H1 (cell line): ENCODE results near the gene LRRC40. TPM values are rescaled to one million over a fixed set of nuclear protein-coding genes. Genes with fewer than 3 reads are reported as not detected.

Experiments
- CTCF ChIA-PET: fragments of 300-600 bp; sonication (Branson Sonifier 250); formaldehyde crosslinking; loops from one replicate; lab custom pipeline; 2021; ENCODE audit not compliant: partially characterized antibody; lab: Charles Lee
- POLR2A ChIA-PET: fragments of 300-600 bp; sonication (Branson Sonifier 250); formaldehyde crosslinking; loops from one replicate; lab custom pipeline; 2021; ENCODE audit warnings: inconsistent platforms; ENCODE audit not compliant: partially characterized antibody; lab: Charles Lee
- DNase-seq, 2 experiments: peaks; one replicate each; pipeline versions ENCODE4 v3.0.0 to v3.0.0-alpha.2; 2010 to 2022; ENCODE audit warnings: low spot score in 2 of 2, low read depth in 1 of 2, mixed read lengths in 1 of 2
- FAIRE-seq: peaks from 2 replicates; lab custom pipeline; 2011; peaks lifted over from hg19 to GRCh38; lab: Jason Lieb, UNC
- H2AFZ ChIP-seq: 2 replicates; pipeline ENCODE4 v1.8.1; 2012; ENCODE audit warnings: low read length, inconsistent platforms
- H2AK5ac ChIP-seq: 2 replicates; pipeline ENCODE4 v1.6.1; 2013; ENCODE audit warnings: low read depth, low read length
- H2BK120ac ChIP-seq: replicated peaks from 2 replicates; pipeline ENCODE3; 2013; ENCODE audit warnings: low read depth, low read length, inconsistent platforms
- H2BK12ac ChIP-seq: 2 replicates; pipeline ENCODE4 v1.6.1; 2013; ENCODE audit warnings: low read depth, low read length
- H2BK15ac ChIP-seq: 2 replicates; pipeline ENCODE4 v1.6.1; 2013; ENCODE audit warnings: low read length
- H2BK20ac ChIP-seq: 2 replicates; pipeline ENCODE4 v1.6.1; 2013; ENCODE audit warnings: low read length
- H2BK5ac ChIP-seq: 2 replicates; pipeline ENCODE4 v1.6.1; 2013; ENCODE audit warnings: low read depth, low read length
- H3K14ac ChIP-seq: 2 replicates; pipeline ENCODE4 v1.6.1; 2013; ENCODE audit warnings: inconsistent platforms; ENCODE audit not compliant: insufficient read length
- H3K18ac ChIP-seq: 2 replicates; pipeline ENCODE4 v1.6.1; 2013; ENCODE audit warnings: low read length; ENCODE audit errors: extremely low read depth
- H3K23ac ChIP-seq: 2 replicates; pipeline ENCODE4 v1.6.1; 2013; ENCODE audit warnings: inconsistent platforms; ENCODE audit not compliant: insufficient read length
- H3K23me2 ChIP-seq: 2 replicates; pipeline ENCODE4 v1.6.1; 2013; ENCODE audit warnings: low read depth, low read length
- H3K27ac ChIP-seq: 2 replicates; pipeline ENCODE4 v1.6.1; 2011; ENCODE audit warnings: low read depth, low read length, inconsistent platforms
- H3K27me3 ChIP-seq, 4 experiments: replicated peaks in 1 of 4; 1 replicate in 1 of 4; 2 replicates in 3 of 4; pipeline versions ENCODE4 v1.6.1 to v1.8.1; 2011 to 2013; ENCODE audit warnings: low read length in 3 of 4, mild to moderate bottlenecking in 3 of 4, inconsistent platforms in 2 of 4, mixed read lengths in 2 of 4, moderate library complexity in 1 of 4; ENCODE audit not compliant: control insufficient read depth in 3 of 4, insufficient read depth in 3 of 4; ENCODE audit errors: extremely low read depth in 1 of 4
- H3K36me3 ChIP-seq, 4 experiments: 2 replicates each; pipeline versions ENCODE4 v1.6.1 to v1.8.1; 2011 to 2013; ENCODE audit warnings: mild to moderate bottlenecking in 4 of 4, low read length in 3 of 4, moderate library complexity in 2 of 4, control low read depth in 1 of 4, inconsistent platforms in 1 of 4; ENCODE audit not compliant: insufficient read depth in 4 of 4, control insufficient read depth in 2 of 4
- H3K4ac ChIP-seq: replicated peaks from 2 replicates; pipeline ENCODE3; 2013; ENCODE audit warnings: low read length, low read depth, mixed read lengths, inconsistent platforms; ENCODE audit not compliant: insufficient read length
- H3K4me1 ChIP-seq, 4 experiments: replicated peaks in 1 of 4; 1 replicate in 1 of 4; 2 replicates in 3 of 4; pipeline versions ENCODE4 v1.6.1 to v1.8.1; 2011 to 2013; ENCODE audit warnings: low read length in 3 of 4, inconsistent platforms in 2 of 4, mixed read lengths in 1 of 4; ENCODE audit not compliant: insufficient read depth in 4 of 4, control insufficient read depth in 3 of 4
- H3K4me2 ChIP-seq, 2 experiments: 2 replicates each; pipeline versions ENCODE4 v1.6.1 to v1.8.1; 2011 to 2013; ENCODE audit warnings: low read depth in 2 of 2, low read length in 2 of 2, control low read depth in 1 of 2, inconsistent platforms in 1 of 2, mild to moderate bottlenecking in 1 of 2; ENCODE audit not compliant: insufficient read depth in 1 of 2
- H3K4me3 ChIP-seq, 4 experiments: fragments of 200-600, 300-600 bp in 1 of 4; sonication (generic), shearing (Covaris generic), sonication (Bioruptor Twin) in 1 of 4; 2 replicates each; pipeline versions ENCODE4 v1.5.1 to v1.8.1; 2011 to 2016; ENCODE audit warnings: low read length in 4 of 4, low read depth in 3 of 4, control low read depth in 2 of 4, inconsistent platforms in 2 of 4, mild to moderate bottlenecking in 2 of 4, mixed read lengths in 1 of 4, moderate library complexity in 1 of 4; ENCODE audit not compliant: insufficient read depth in 2 of 4; ENCODE audit errors: extremely low read depth in 1 of 4
- H3K56ac ChIP-seq: replicated peaks from 2 replicates; pipeline ENCODE3; 2013; ENCODE audit warnings: low read depth, mild to moderate bottlenecking, mixed read lengths, low read length, inconsistent platforms; ENCODE audit not compliant: insufficient read length
- H3K79me1 ChIP-seq: 2 replicates; pipeline ENCODE4 v1.6.1; 2013; ENCODE audit warnings: low read depth, low read length, control low read depth
- H3K79me2 ChIP-seq, 2 experiments: 2 replicates each; pipeline versions ENCODE4 v1.6.1 to v1.8.1; 2012 to 2013; ENCODE audit warnings: low read length in 2 of 2, mild to moderate bottlenecking in 2 of 2, inconsistent platforms in 1 of 2; ENCODE audit not compliant: insufficient read depth in 2 of 2, control insufficient read depth in 1 of 2
- H3K9ac ChIP-seq, 4 experiments: replicated peaks in 1 of 4; 1 replicate in 1 of 4; 2 replicates in 3 of 4; pipeline versions ENCODE4 v1.6.1 to v1.8.1; 2011 to 2013; ENCODE audit warnings: low read depth in 3 of 4, low read length in 3 of 4, control low read depth in 2 of 4, mild to moderate bottlenecking in 2 of 4, moderate library complexity in 2 of 4, inconsistent platforms in 1 of 4; ENCODE audit errors: extremely low read depth in 1 of 4
- H3K9me3 ChIP-seq, 2 experiments: 2 replicates each; pipeline versions ENCODE4 v1.6.1 to v1.8.1; 2012 to 2013; ENCODE audit warnings: mild to moderate bottlenecking in 2 of 2, moderate library complexity in 2 of 2, control low read depth in 1 of 2, inconsistent platforms in 1 of 2, low read depth in 1 of 2, low read length in 1 of 2, mixed read lengths in 1 of 2; ENCODE audit not compliant: insufficient read depth in 2 of 2
- H4K20me1 ChIP-seq, 2 experiments: replicated peaks in 1 of 2; 2 replicates each; pipeline versions ENCODE3 to v1.8.1; 2011 to 2013; ENCODE audit warnings: inconsistent platforms in 2 of 2, low read length in 2 of 2, mild to moderate bottlenecking in 1 of 2; ENCODE audit not compliant: insufficient read depth in 2 of 2, control insufficient read depth in 1 of 2
- H4K5ac ChIP-seq: 2 replicates; pipeline ENCODE4 v1.6.1; 2013; ENCODE audit warnings: low read length, low read depth, mixed read lengths, inconsistent platforms; ENCODE audit not compliant: insufficient read length
- H4K8ac ChIP-seq: 2 replicates; pipeline ENCODE4 v1.8.0; 2013; ENCODE audit warnings: mild to moderate bottlenecking, moderate library complexity, low read length, inconsistent platforms; ENCODE audit not compliant: insufficient read depth; ENCODE audit errors: extremely low read depth
- H4K91ac ChIP-seq: replicated peaks from 2 replicates; pipeline ENCODE3; 2013; ENCODE audit warnings: low read length, mixed read lengths, inconsistent platforms; ENCODE audit not compliant: insufficient read length
- BCL11A ChIP-seq, 2 experiments: IDR thresholded peaks; one replicate each; pipeline ENCODE4 v1.6.1; 2011; ENCODE audit warnings: low read depth in 2 of 2, low read length in 2 of 2, mild to moderate bottlenecking in 2 of 2
- CREB1 ChIP-seq: IDR thresholded peaks from 2 replicates; pipeline ENCODE4 v1.6.1; 2012; ENCODE audit warnings: inconsistent platforms
- EZH2 ChIP-seq: fragments of 200-600 bp; sonication (generic); IDR thresholded peaks from 2 replicates; pipeline ENCODE4 v1.7.1; 2012; ENCODE audit warnings: low read depth, mild to moderate bottlenecking, moderate library complexity, low read length, inconsistent platforms; ENCODE audit not compliant: severe bottlenecking
- GTF2F1 ChIP-seq: IDR thresholded peaks from 2 replicates; pipeline ENCODE4 v1.6.1; 2012; ENCODE audit warnings: low read depth, low read length, improper control_type of control experiment, borderline replicate concordance
- NANOG ChIP-seq: IDR thresholded peaks from 2 replicates; pipeline ENCODE4 v1.6.1; 2011; ENCODE audit warnings: low read length, low read depth, mild to moderate bottlenecking, inconsistent platforms; ENCODE audit not compliant: insufficient read depth, poor library complexity, severe bottlenecking
- POLR2AphosphoS5 ChIP-seq: IDR thresholded peaks from 2 replicates; pipeline ENCODE4 v1.6.1; 2011; ENCODE audit warnings: low read depth, low read length
- POU5F1 ChIP-seq: IDR thresholded peaks from 2 replicates; pipeline ENCODE4 v1.6.1; 2011; ENCODE audit warnings: low read depth, mild to moderate bottlenecking, low read length, moderate library complexity
- RAD21 ChIP-seq, 2 experiments: IDR thresholded peaks in 1 of 2; conservative IDR thresholded peaks in 1 of 2; 2 replicates each; pipeline ENCODE4 v1.6.1; 2011; ENCODE audit warnings: low read depth in 2 of 2, low read length in 2 of 2, improper control_type of control experiment in 1 of 2, inconsistent platforms in 1 of 2, mild to moderate bottlenecking in 1 of 2, moderate library complexity in 1 of 2
- SIN3A ChIP-seq, 2 experiments: IDR thresholded peaks in 1 of 2; conservative IDR thresholded peaks in 1 of 2; 2 replicates each; pipeline ENCODE4 v1.6.1; 2011 to 2012; ENCODE audit warnings: low read length in 2 of 2, improper control_type of control experiment in 1 of 2, low read depth in 1 of 2, mild to moderate bottlenecking in 1 of 2
- SIX5 ChIP-seq: IDR thresholded peaks from 2 replicates; pipeline ENCODE4 v1.6.1; 2011; ENCODE audit warnings: mild to moderate bottlenecking, low read depth, low read length
- SP1 ChIP-seq: IDR thresholded peaks from 2 replicates; pipeline ENCODE4 v1.6.1; 2011; ENCODE audit warnings: low read depth, low read length
- TAF1 ChIP-seq: IDR thresholded peaks from 2 replicates; pipeline ENCODE4 v1.6.1; 2011; ENCODE audit warnings: mild to moderate bottlenecking, low read depth, low read length
- TCF12 ChIP-seq: IDR thresholded peaks from 2 replicates; pipeline ENCODE4 v1.6.1; 2011; ENCODE audit warnings: low read depth, mild to moderate bottlenecking, low read length
- WGBS, 2 experiments: shearing (Covaris generic) in 1 of 2; methylation state at CpG; one replicate each; pipeline versions ENCODE4 v1.1.6 to v1.1.7; 2013 to 2015; ENCODE audit warnings: low lambda C conversion rate in 2 of 2, mixed read lengths in 2 of 2, inconsistent platforms in 1 of 2, low coverage in 1 of 2, missing lambda C conversion rate in 1 of 2; ENCODE audit not compliant: insufficient replicate concordance in 2 of 2, insufficient coverage in 1 of 2, insufficient read length in 1 of 2; ENCODE audit errors: extremely low coverage in 1 of 2, missing lambda C conversion rate in 1 of 2; 5-methylcytosine and 5-hydroxymethylcytosine counted together
- polyA plus RNA-seq, 7 experiments: library from polyadenylated mRNA; depleted of rRNA in 3 of 7; stranded (reverse) in 5 of 7; unstranded in 2 of 7; fragments of >200 nt in 5 of 7; fragments of 200-250 nt in 2 of 7; gene quantifications; 1 replicate in 5 of 7; 2 replicates in 1 of 7; 4 replicates in 1 of 7; pipeline versions ENCODE4 v1.2.1 to v1.2.3, GENCODE V29; 2011 to 2013; ENCODE audit warnings: missing spikeins in 2 of 7, mixed read lengths in 2 of 7
- total RNA-seq: library from RNA; stranded (reverse); fragmentation: NEBNext Ultra II Directional; extraction: Animal tissue kit (Norgen Biotek cat#: 25700); gene quantifications from 2 replicates; pipeline ENCODE4 v1.2.1, GENCODE V29; 2021

LRRC40 gene
- total and polyA plus RNA-seq, 2 of the 8 experiments (the other 6 are each of a cell fraction or from before 2014, with no cell fraction given), result 13.4 to 30.8 TPM

DNA sequence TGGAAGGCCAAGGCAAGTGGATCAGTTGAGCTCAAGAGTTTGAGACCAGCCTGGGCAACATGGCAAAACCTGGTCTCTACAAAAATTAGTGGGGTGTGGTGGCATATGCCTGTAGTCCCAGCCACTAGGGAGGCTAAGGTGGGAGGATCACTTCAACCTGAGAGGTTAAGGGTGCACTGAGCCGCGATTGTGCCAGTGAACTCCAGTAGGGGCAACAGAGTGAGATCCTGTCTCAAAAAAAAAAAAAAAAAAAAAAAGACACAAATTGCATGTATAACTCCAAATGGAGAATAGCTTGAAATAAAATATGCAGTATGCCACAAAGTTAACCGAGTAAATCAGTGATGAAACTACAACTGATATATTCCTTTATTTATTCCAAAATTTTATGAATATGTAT, 51.6 kb downstream of the LRRC40 start:
- H3K23ac ChIP-seq, result no peak overlapping the region
- no peak overlapping the region for H3K27ac ChIP-seq
- DNase-seq, result no peak
- H3K14ac ChIP-seq, result no peak overlapping the region
- no peak overlapping the region for H3K4ac ChIP-seq
- H3K36me3 ChIP-seq, result no peaks in the 10 kb centered on the region; a peak in 1 of 8 replicates
- no peak for FAIRE-seq
- H3K18ac ChIP-seq, result no peak overlapping the region
- H3K9me3 ChIP-seq, result no peaks in the 10 kb centered on the region
- H4K8ac ChIP-seq, result no peak overlapping the region
- no peak overlapping the region for H3K4me2 ChIP-seq
- no peaks in the 10 kb centered on the region for H4K20me1 ChIP-seq
- H2BK20ac ChIP-seq, result no peak overlapping the region
- no peaks in the 10 kb centered on the region for H3K4me1 ChIP-seq
- H3K56ac ChIP-seq, result no peak overlapping the region
- H3K27me3 ChIP-seq, result no peaks in the 10 kb centered on the region
- H2BK120ac ChIP-seq, result no peak overlapping the region
- H3K79me2 ChIP-seq, result no peaks in the 10 kb centered on the region
- H2BK12ac ChIP-seq, result no peak overlapping the region
- TF ChIP-seq EZH2 (no peak), CREB1 (no peak), TCF12 (no peak), POLR2AphosphoS5 (no peak), TAF1 (no peak), GTF2F1 (no peak), NANOG (no peak), RAD21 (IDR thresholded peaks at IDR 0.05 in 1 of 2, conservative IDR thresholded peaks at IDR 0.05 in 1 of 2; ENCODE audit: low read depth in 2 of 2, low read length in 2 of 2) (no peak), SIX5 (no peak), POU5F1 (no peak), BCL11A (IDR thresholded peaks at IDR 0.05; ENCODE audit: low read depth in 2 of 2, low read length in 2 of 2) (no peak), SIN3A (conservative IDR thresholded peaks at IDR 0.05 in 1 of 2, IDR thresholded peaks at IDR 0.05 in 1 of 2; ENCODE audit: low read depth in 1 of 2, low read length in 2 of 2) (no peak), SP1 (no peak)
- no peaks in the 10 kb centered on the region for H3K79me1 ChIP-seq
- no peak overlapping the region for H2BK5ac ChIP-seq
- H3K9ac ChIP-seq, result no peak overlapping the region
- H3K4me3 ChIP-seq, result no peak overlapping the region
- no peak overlapping the region for H4K5ac ChIP-seq
- ChIA-PET POLR2A (interaction anchor here (0.7 kb wide), 1 partner anchor 185 kb away, joined by 3 read pairs; no protein-coding TSS in a partner anchor), CTCF (interaction anchor here (1.0 kb wide), 1 partner anchor 10 kb away, joined by 3 read pairs; no protein-coding TSS in a partner anchor)
- H2BK15ac ChIP-seq, result no peak overlapping the region
- H2AK5ac ChIP-seq, result no peak overlapping the region
- H3K23me2 ChIP-seq, result no peaks in the 10 kb centered on the region
- no peak overlapping the region for H2AFZ ChIP-seq
- H4K91ac ChIP-seq, result no peak overlapping the region
- 85% methylated on average over 3 of the region's 3 CpGs; no CpG with 5 or more reads in 1 of the 2 experiments for WGBS, 2 experiments
